ENCODE measurements around the gene INS. TPM values are rescaled to one million over a fixed set of nuclear protein-coding genes. Genes with fewer than 3 reads are reported as not detected.
A peak's percentile ranks its signal among the peaks of the same experiment; 100 is the strongest.

INS gene
- total RNA-seq, 1 experiment from 2014 or later, result not detected

GRCh38 chr11:2133241-2134021 lies 27.6 kb downstream of the INS start:
- Histone ChIP-seq H3K23me2 (ENCODE audit: insufficient read length, low read depth, low read length, poor library complexity, severe bottlenecking) (peaks cover 14% of the 10 kb centered on the region), H4K91ac (ENCODE audit: insufficient read length, low read depth, low read length) (no peak overlapping the region), H3K79me2 (ENCODE audit: insufficient read depth, low read length) (no peaks in the 10 kb centered on the region), H2BK15ac (ENCODE audit: low read depth, low read length) (no peak overlapping the region), H3K23ac (ENCODE audit: insufficient read length, low read depth, low read length) (no peak overlapping the region), H3K56ac (ENCODE audit: insufficient read length, low read depth, low read length) (no peak overlapping the region), H3K79me1 (ENCODE audit: insufficient read depth, low read depth, low read length, poor library complexity, severe bottlenecking) (no peaks in the 10 kb centered on the region), H3K4ac (ENCODE audit: low read depth, low read length) (no peak overlapping the region), H3K27ac (ENCODE audit: insufficient read length, low read depth, low read length) (no peak overlapping the region), H3T11ph (ENCODE audit: low read length) (no peak overlapping the region), H2AK5ac (ENCODE audit: insufficient read length, low read length) (no peak overlapping the region), H3K27me3 (ENCODE audit: insufficient read depth, low read length) (peaks cover 16% of the 10 kb centered on the region; the same call in 1 of the 2 replicates), H3K14ac (ENCODE audit: insufficient read depth, low read length) (no peak overlapping the region; the same call in 1 of the 2 replicates), H2BK120ac (ENCODE audit: low read depth, low read length, poor library complexity, severe bottlenecking) (no peak overlapping the region), H3K4me2 (ENCODE audit: insufficient read depth, insufficient read length, low read length) (no peak overlapping the region), H3K4me1 (ENCODE audit: insufficient read depth, low read length) (no peaks in the 10 kb centered on the region), H4K5ac (ENCODE audit: insufficient read length, low read depth, low read length) (no peak overlapping the region), H3K9ac (ENCODE audit: extremely low read depth, insufficient read length, low read length) (no peak overlapping the region), H2AFZ (ENCODE audit: low read length) (no peak overlapping the region), H2BK20ac (ENCODE audit: low read depth, low read length, poor library complexity, severe bottlenecking) (no peak overlapping the region), H3K9me3 (ENCODE audit: control insufficient read depth, low read depth, low read length) (no peaks in the 10 kb centered on the region), H4K20me1 (ENCODE audit: control insufficient read depth, insufficient read depth, insufficient read length) (no peaks in the 10 kb centered on the region), H4K8ac (replicated peaks; ENCODE audit: insufficient read length, low read depth, low read length) (no peak overlapping the region), H3K18ac (ENCODE audit: insufficient read length, low read depth, low read length) (no peak overlapping the region), H2BK12ac (ENCODE audit: insufficient read length, low read depth, low read length) (no peak overlapping the region), H2BK5ac (ENCODE audit: insufficient read length, low read length) (no peak overlapping the region)
- Mint-ChIP-seq H3K27me3 (ENCODE audit: low read depth) (peaks cover 84% of the 10 kb centered on the region), H3K4me1 (peaks cover 9 to 37% of the 10 kb centered on the region in 2 experiments), H3K4me3 (no peak overlapping the region), H3K27ac (peak overlapping the region in 1 of 3 experiments; percentile 87; a peak in 1 of 7 replicates), H3K9me3 (peaks cover 4 to 9% of the 10 kb centered on the region in 2 experiments; a peak in 2 of 5 replicates), H3K36me3 (ENCODE audit: insufficient read depth in 1 of 3, low read depth in 3 of 3) (peaks cover 0 to 3% (median 3%) of the 10 kb centered on the region in 3 experiments; a peak in 2 of 7 replicates)
- no peak for TF ChIP-seq CTCF (conservative IDR thresholded peaks at IDR 0.05)
- DNase-seq, result no peak
- no CpG with 5 or more reads among the region's 33 CpGs for WGBS (ENCODE audit: extremely low coverage, insufficient read length, low lambda C conversion rate)

Measured in H9 (cell line).